Panc1 (cell line): ENCODE results near the gene POLN. TPM values are rescaled to one million over a fixed set of nuclear protein-coding genes. Genes with fewer than 3 reads are reported as not detected.

Source experiments
- ATAC-seq: fragments of 200-7000 bp; cut with Tn5 transposase; 2 replicates; pipeline ENCODE4 v1.9.1; 2020; ENCODE audit warnings: mild to moderate bottlenecking, moderate library complexity
- BruUV-seq: library from RNA; stranded (reverse); fragments of 400-500 nt; replicated peaks from 2 replicates; lab custom pipeline; 2021; lab: Mats Ljungman, UMichigan
- CTCF ChIA-PET: fragments of 300-600 bp; sonication (Branson Sonifier 250); formaldehyde crosslinking; loops from one replicate; lab custom pipeline; 2022; ENCODE audit warnings: antibody characterized with exemption; lab: Charles Lee
- POLR2A ChIA-PET: fragments of 300-600 bp; sonication (Branson Sonifier 250); formaldehyde crosslinking; loops from one replicate; lab custom pipeline; 2022; ENCODE audit warnings: antibody characterized with exemption; lab: Charles Lee
- DNase-seq: peaks from one replicate; pipeline ENCODE4 v3.0.0-alpha.2; 2010; ENCODE audit warnings: low read depth, low spot score
- H3K27ac ChIP-seq: 2 replicates; pipeline ENCODE4 v1.5.1; 2011; ENCODE audit warnings: mild to moderate bottlenecking, low read length, inconsistent platforms
- H3K27me3 ChIP-seq: fragments of 200-500 bp; sonication (Bioruptor generic); 2 replicates; pipeline ENCODE4 v1.6.0; 2014; ENCODE audit warnings: low read length, inconsistent platforms; ENCODE audit not compliant: control insufficient read depth, insufficient read depth
- H3K36me3 ChIP-seq: fragments of 200-500 bp; sonication (Bioruptor generic); 2 replicates; pipeline ENCODE4 v1.5.1; 2014; ENCODE audit warnings: inconsistent platforms, mild to moderate bottlenecking, low read length, moderate library complexity; ENCODE audit not compliant: control insufficient read depth, insufficient read depth
- H3K4me1 ChIP-seq: 2 replicates; pipeline ENCODE4 v1.5.1; 2011; ENCODE audit warnings: inconsistent platforms, mild to moderate bottlenecking, low read length, moderate library complexity; ENCODE audit not compliant: control insufficient read depth, insufficient read depth
- H3K4me3 ChIP-seq, 2 experiments: 2 replicates each; pipeline ENCODE4 v1.5.1; 2011 to 2012; ENCODE audit warnings: low read depth in 2 of 2, low read length in 2 of 2, mild to moderate bottlenecking in 2 of 2, inconsistent platforms in 1 of 2, moderate library complexity in 1 of 2
- H3K9me3 ChIP-seq: fragments of 200-500 bp; sonication (Bioruptor generic); 2 replicates; pipeline ENCODE4 v1.5.1; 2014; ENCODE audit warnings: low read depth, mild to moderate bottlenecking, inconsistent platforms, low read length, moderate library complexity; ENCODE audit not compliant: control insufficient read depth, insufficient read depth
- CTCF ChIP-seq: fragments of 450-650 bp; IDR thresholded peaks from 2 replicates; pipeline ENCODE4 v1.5.1; 2017; ENCODE audit warnings: mild to moderate bottlenecking
- POLR2AphosphoS5 ChIP-seq: IDR thresholded peaks from 2 replicates; pipeline ENCODE4 v1.6.1; 2012; ENCODE audit warnings: mild to moderate bottlenecking, low read depth, low read length, moderate library complexity
- REST ChIP-seq, 2 experiments: IDR thresholded peaks; 2 replicates each; pipeline ENCODE4 v1.6.1; 2011 to 2012; ENCODE audit warnings: low read depth in 2 of 2, control low read depth in 1 of 2, low read length in 1 of 2, mild to moderate bottlenecking in 1 of 2, moderate library complexity in 1 of 2; ENCODE audit not compliant: insufficient read depth in 1 of 2
- SIN3A ChIP-seq: IDR thresholded peaks from 2 replicates; pipeline ENCODE4 v1.6.1; 2012; ENCODE audit warnings: low read depth, mild to moderate bottlenecking, low read length, moderate library complexity, borderline replicate concordance; ENCODE audit not compliant: insufficient read depth
- TCF7L2 ChIP-seq: IDR thresholded peaks from 2 replicates; pipeline ENCODE4 v1.6.1; 2011; ENCODE audit warnings: mild to moderate bottlenecking, low read depth, low read length, inconsistent platforms
- in situ Hi-C: cut with HindIII; loops from 2 replicates; pipeline ENCODE4 v1.10.0; 2016; ENCODE audit warnings: low sequenced_read_pairs, low pct_unique_long_range_greater_than_20kb
- intact Hi-C: fragments of 100-400 bp; cut with micrococcal nuclease; formaldehyde crosslinking; loops from one replicate; pipeline ENCODE4 v1.10.0; 2022; ENCODE audit not compliant: unreplicated experiment
- total RNA-seq: library from RNA; stranded (reverse); gene quantifications from one replicate; pipeline ENCODE4 v1.2.1, GENCODE V29; 2021; ENCODE audit not compliant: unreplicated experiment

POLN gene
- total RNA-seq, 1 experiment from 2014 or later, result 4.3 TPM

GRCh38 chr4:2253160-2254084 is 11.5 kb upstream of the POLN start:
- Histone ChIP-seq H3K4me3 (no peak overlapping the region), H3K36me3 (no peaks in the 10 kb centered on the region), H3K4me1 (no peaks in the 10 kb centered on the region; the same call in 1 of the 2 replicates), H3K9me3 (no peaks in the 10 kb centered on the region), H3K27ac (no peak overlapping the region), H3K27me3 (no peaks in the 10 kb centered on the region)
- BruUV-seq, result no TSS peak
- ChIA-PET CTCF (no interaction called here), POLR2A (no interaction called here)
- ATAC-seq (no peak), DNase-seq (no peak)
- no peak for TF ChIP-seq TCF7L2
- no peak for TF ChIP-seq REST (IDR thresholded peaks at IDR 0.05; ENCODE audit: insufficient read depth in 1 of 2, low read depth in 2 of 2, low read length in 1 of 2)
- no peak for TF ChIP-seq POLR2AphosphoS5
- no peak for TF ChIP-seq SIN3A
- TF ChIP-seq CTCF, result no peak
- intact Hi-C loops, result no loop called here
- in situ Hi-C loops, result no loop called here

- no peak overlapping the region for H3K27ac ChIP-seq
- in situ Hi-C loops (no loop called here), intact Hi-C loops (no loop called here)
- ATAC-seq (no peak), DNase-seq (no peak)
- no peaks in the 10 kb centered on the region for H3K9me3 ChIP-seq
- no peaks in the 10 kb centered on the region for H3K27me3 ChIP-seq
- no TSS peak for BruUV-seq
- no peaks in the 10 kb centered on the region; the same call in 1 of the 2 replicates for H3K4me1 ChIP-seq
- ChIA-PET POLR2A (no interaction called here), CTCF (no interaction called here)
- no peak overlapping the region for H3K4me3 ChIP-seq
- no peaks in the 10 kb centered on the region for H3K36me3 ChIP-seq
- TF ChIP-seq REST (IDR thresholded peaks at IDR 0.05; ENCODE audit: insufficient read depth in 1 of 2, low read depth in 2 of 2, low read length in 1 of 2), result no peak
- no peak for TF ChIP-seq SIN3A
- no peak for TF ChIP-seq CTCF
- no peak for TF ChIP-seq POLR2AphosphoS5
- TF ChIP-seq TCF7L2, result no peak
Observed at GRCh38 chr4:2252530-2253091, 10.7 kb upstream of the POLN start.
